IMR-90 (cell line): Measurements from ENCODE around the gene C1orf52. TPM values are rescaled to one million over a fixed set of nuclear protein-coding genes. Genes with fewer than 3 reads are reported as not detected.

Source experiments
- ATAC-seq: fragments of 200-7000 bp; cut with Tn5 transposase; 2 replicates; pipeline ENCODE4 v1.9.1; 2020; ENCODE audit warnings: low read depth, mild to moderate bottlenecking, moderate library complexity
- BruUV-seq: library from RNA; stranded (reverse); fragments of 400-500 nt; replicated peaks from 2 replicates; lab custom pipeline; 2021; lab: Mats Ljungman, UMichigan
- CTCF ChIA-PET: fragments of 300-600 bp; formaldehyde crosslinking; extraction: SDS; loops from one replicate; lab custom pipeline; 2021; ENCODE audit warnings: antibody characterized with exemption; lab: Yijun Ruan, JAX
- POLR2A ChIA-PET: fragments of 300-600 bp; sonication (Branson Sonifier 250); formaldehyde crosslinking; loops from one replicate; lab custom pipeline; 2022; ENCODE audit warnings: antibody characterized with exemption; ENCODE audit not compliant: unreplicated experiment; lab: Charles Lee
- DNase-seq: peaks from one replicate; pipeline ENCODE4 v3.0.0; 2013
- H2AFZ ChIP-seq: replicated peaks from 2 replicates; pipeline ENCODE3; 2013; ENCODE audit warnings: low read length, mild to moderate bottlenecking; ENCODE audit not compliant: poor library complexity
- H2AK5ac ChIP-seq: 2 replicates; pipeline ENCODE4 v1.6.1; 2013; ENCODE audit warnings: low read depth, low read length, inconsistent platforms
- H2AK9ac ChIP-seq: replicated peaks from 2 replicates; pipeline ENCODE3; 2013; ENCODE audit warnings: mild to moderate bottlenecking, low read depth, low read length, moderate library complexity; ENCODE audit not compliant: poor library complexity
- H2BK120ac ChIP-seq: 2 replicates; pipeline ENCODE4 v1.6.1; 2013; ENCODE audit warnings: low read depth, low read length, inconsistent platforms
- H2BK15ac ChIP-seq: 3 replicates; pipeline ENCODE4 v1.6.1; 2013; ENCODE audit warnings: low read depth, low read length, inconsistent platforms
- H2BK20ac ChIP-seq: 2 replicates; pipeline ENCODE4 v1.6.1; 2013; ENCODE audit warnings: low read depth, mild to moderate bottlenecking, inconsistent platforms, low read length, moderate library complexity
- H2BK5ac ChIP-seq: 2 replicates; pipeline ENCODE4 v1.6.1; 2013; ENCODE audit warnings: mild to moderate bottlenecking, low read depth, low read length, inconsistent platforms; ENCODE audit not compliant: poor library complexity, severe bottlenecking
- H3K14ac ChIP-seq: replicated peaks from 2 replicates; pipeline ENCODE4 v1.6.1; 2013; ENCODE audit warnings: low read depth, low read length, inconsistent platforms
- H3K18ac ChIP-seq: 2 replicates; pipeline ENCODE4 v1.6.1; 2013; ENCODE audit warnings: low read depth, low read length, control low read depth
- H3K23ac ChIP-seq: 2 replicates; pipeline ENCODE4 v1.6.1; 2013; ENCODE audit warnings: low read depth, low read length, inconsistent platforms
- H3K27ac ChIP-seq: 2 replicates; pipeline ENCODE4 v1.5.1; 2013; ENCODE audit warnings: mild to moderate bottlenecking, control low read depth, low read length; ENCODE audit not compliant: insufficient read depth
- H3K27me3 ChIP-seq: 2 replicates; pipeline ENCODE4 v1.6.1; 2013; ENCODE audit warnings: low read length; ENCODE audit not compliant: control insufficient read depth, insufficient read depth
- H3K36me3 ChIP-seq: 2 replicates; pipeline ENCODE4 v1.6.1; 2013; ENCODE audit warnings: low read length, mixed read lengths; ENCODE audit not compliant: control insufficient read depth, insufficient read depth
- H3K4ac ChIP-seq: 2 replicates; pipeline ENCODE4 v1.6.1; 2013; ENCODE audit warnings: low read depth, low read length, inconsistent platforms
- H3K4me1 ChIP-seq: 2 replicates; pipeline ENCODE4 v1.6.1; 2013; ENCODE audit warnings: low read length, mixed read lengths; ENCODE audit not compliant: control insufficient read depth, insufficient read depth
- H3K4me2 ChIP-seq: 2 replicates; pipeline ENCODE4 v1.6.1; 2013; ENCODE audit warnings: low read depth, mild to moderate bottlenecking, control low read depth, low read length, moderate library complexity
- H3K4me3 ChIP-seq: 2 replicates; pipeline ENCODE4 v1.5.1; 2013; ENCODE audit warnings: low read depth, mild to moderate bottlenecking, control low read depth, low read length, moderate library complexity; ENCODE audit not compliant: insufficient read depth
- H3K56ac ChIP-seq: 2 replicates; pipeline ENCODE4 v1.6.1; 2013; ENCODE audit warnings: low read length, inconsistent platforms; ENCODE audit not compliant: insufficient read depth; ENCODE audit errors: extremely low read depth
- H3K79me1 ChIP-seq, 2 experiments: 2 replicates each; pipeline ENCODE4 v1.6.1; 2013; ENCODE audit warnings: low read length in 2 of 2, inconsistent platforms in 1 of 2, low read depth in 1 of 2
- H3K9ac ChIP-seq: 2 replicates; pipeline ENCODE4 v1.6.1; 2013; ENCODE audit warnings: low read depth, low read length, control low read depth
- H3K9me1 ChIP-seq: 2 replicates; pipeline ENCODE4 v1.6.1; 2013; ENCODE audit warnings: low read length, inconsistent platforms; ENCODE audit not compliant: insufficient read depth
- H3K9me3 ChIP-seq: 2 replicates; pipeline ENCODE4 v1.6.1; 2013; ENCODE audit warnings: low read length; ENCODE audit not compliant: control insufficient read depth, insufficient read depth
- H4K20me1 ChIP-seq: 2 replicates; pipeline ENCODE4 v1.6.1; 2013; ENCODE audit warnings: low read length, inconsistent platforms; ENCODE audit not compliant: insufficient read depth
- H4K5ac ChIP-seq: 2 replicates; pipeline ENCODE4 v1.6.1; 2013; ENCODE audit warnings: mild to moderate bottlenecking, low read depth, low read length, control low read depth
- H4K8ac ChIP-seq, 2 experiments: 2 replicates each; pipeline ENCODE4 v1.6.1; 2013; ENCODE audit warnings: low read depth in 2 of 2, low read length in 2 of 2, control low read depth in 1 of 2, inconsistent platforms in 1 of 2
- H4K91ac ChIP-seq: 2 replicates; pipeline ENCODE4 v1.6.1; 2013; ENCODE audit warnings: low read depth, low read length, inconsistent platforms; ENCODE audit not compliant: insufficient read depth
- CHD1 ChIP-seq: IDR thresholded peaks from 2 replicates; pipeline ENCODE4 v1.6.1; 2012; ENCODE audit warnings: low read depth, low read length, improper control_type of control experiment
- FOS ChIP-seq: fragments of 150-350 bp; IDR thresholded peaks from 2 replicates; pipeline ENCODE4 v1.6.1; 2016; ENCODE audit warnings: low read depth, low read length
- WGBS, 2 experiments: methylation state at CpG; one replicate each; pipeline versions ENCODE4 v1.1.5 to v1.1.7; 2013; ENCODE audit warnings: missing lambda C conversion rate in 2 of 2; ENCODE audit not compliant: insufficient read length in 1 of 2; ENCODE audit errors: extremely low coverage in 2 of 2; 5-methylcytosine and 5-hydroxymethylcytosine counted together
- dilution Hi-C: fragments of 300-500 bp; cut with HindIII; formaldehyde crosslinking; loops from one replicate; pipeline ENCODE4 v1.14.3; 2018; ENCODE audit warnings: low sequenced_read_pairs; ENCODE audit not compliant: unreplicated experiment
- in situ Hi-C: fragments of 300-500 bp; cut with MboI; formaldehyde crosslinking; loops from 3 replicates; pipeline ENCODE4 v1.14.3; 2019; ENCODE audit warnings: low sequenced_read_pairs, inconsistent platforms, mixed read lengths
- intact Hi-C: fragments of 100-400 bp; cut with micrococcal nuclease; formaldehyde crosslinking; loops from 2 replicates; pipeline ENCODE4 v1.10.0; 2022
- polyA plus RNA-seq, 3 experiments: library from polyadenylated mRNA; depleted of rRNA; stranded (reverse); fragments of >200 nt; gene quantifications; 2 replicates each; pipeline ENCODE4 v1.2.3, GENCODE V29; 2012; ENCODE audit warnings: low replicate concordance in 1 of 3
- total RNA-seq: library from RNA; depleted of rRNA; stranded (reverse); fragments of >200 nt; gene quantifications from 2 replicates; pipeline ENCODE4 v1.2.3, GENCODE V29; 2012

The C1orf52 gene
- total and polyA plus RNA-seq, 2 of the 4 experiments (the other 2 are of a cell fraction), result 16.3 to 33.5 TPM

- WGBS, 2 experiments, result 0% methylated on average over 3 of the region's 13 CpGs; no CpG with 5 or more reads in 1 of the 2 experiments
- Histone ChIP-seq H3K36me3 (peaks cover 5% of the 10 kb centered on the region), H3K79me1 (peaks cover 4 to 59% of the 10 kb centered on the region in 2 experiments), H3K4me3 (peak overlapping the region; percentile 97), H3K9me1 (peaks cover 11% of the 10 kb centered on the region), H4K91ac (peak overlapping the region; percentile 93), H4K8ac (peak overlapping the region; percentile 79 to 97), H3K27ac (peak overlapping the region; percentile 98), H3K18ac (peak overlapping the region; percentile 98), H3K14ac (peak overlapping the region; percentile 100), H3K4me2 (peak overlapping the region; percentile 77), H3K27me3 (no peaks in the 10 kb centered on the region), H3K4ac (peak overlapping the region; percentile 99), H4K20me1 (peaks cover 48% of the 10 kb centered on the region; the same call in 1 of the 2 replicates), H2AK9ac (peak overlapping the region; percentile 99), H2BK5ac (peak overlapping the region; percentile 98), H3K56ac (peak overlapping the region; percentile 99), H2BK20ac (peak overlapping the region; percentile 79), H2BK120ac (peak overlapping the region; percentile 79), H4K5ac (peak overlapping the region; percentile 91), H2AFZ (peak overlapping the region; percentile 93), H3K23ac (peak overlapping the region; percentile 100), H2BK15ac (peak overlapping the region; percentile 80; the same call in 2 of the 3 replicates), H3K9ac (peak overlapping the region; percentile 100), H3K9me3 (no peaks in the 10 kb centered on the region), H2AK5ac (peak overlapping the region; percentile 98), H3K4me1 (peaks cover 6% of the 10 kb centered on the region)
- dilution Hi-C loops (no loop called here), intact Hi-C loops (loop anchor here (5.0 kb wide), 1 partner anchor 1087 kb away; no protein-coding TSS in a partner anchor), in situ Hi-C loops (no loop called here)
- ATAC-seq (no peak), DNase-seq (peak; percentile 18)
- POLR2A ChIA-PET, result interaction anchor here (0.6 kb wide), 2 partner anchors 276 to 301 kb away, joined by 5 to 8 read pairs; no protein-coding TSS in a partner anchor
- CTCF ChIA-PET, result interaction anchor here (1.3 kb wide), 1 partner anchor 331 kb away, joined by 4 read pairs; no protein-coding TSS in a partner anchor
- TF ChIP-seq FOS, result no peak
- 0 out of 2 replicates have a peak, but pooled peaks have one; percentile 86 for TF ChIP-seq CHD1
- BruUV-seq, result no TSS peak
These were observed 16.3 kb upstream of the C1orf52 start for GRCh38 chr1:85275701-85276214.
